GM23338 (cell line): ENCODE data around the gene COX6B2. TPM values are rescaled to one million over a fixed set of nuclear protein-coding genes. Genes with fewer than 3 reads are reported as not detected.

Source experiments
- ATAC-seq: fragments of 200-7000 bp; cut with Tn5 transposase; 3 replicates; pipeline ENCODE4 v1.9.1; 2020
- DNase-seq: peaks from one replicate; pipeline ENCODE4 v3.0.0-alpha.2; 2015; ENCODE audit warnings: low spot score
- H2AFZ ChIP-seq: fragments of 200-600 bp; sonication (generic); 2 replicates; pipeline ENCODE4 v1.8.0; 2016; ENCODE audit warnings: antibody characterized with exemption, mild to moderate bottlenecking, moderate library complexity
- H3F3A ChIP-seq: fragments of 200-600 bp; sonication (generic); replicated peaks from 2 replicates; pipeline ENCODE4 v1.8.0; 2017; ENCODE audit warnings: antibody characterized with exemption, mixed run types, low read depth
- H3K27ac ChIP-seq: fragments of 200-600 bp; sonication (generic); 2 replicates; pipeline ENCODE4 v1.6.1; 2016; ENCODE audit warnings: low read depth
- H3K27me3 ChIP-seq: fragments of 200-600 bp; sonication (generic); 2 replicates; pipeline ENCODE4 v1.8.0; 2016; ENCODE audit warnings: mild to moderate bottlenecking, mixed run types, moderate library complexity; ENCODE audit not compliant: insufficient read depth
- H3K36me3 ChIP-seq: fragments of 200-600 bp; sonication (generic); 2 replicates; pipeline ENCODE4 v1.8.0; 2016; ENCODE audit warnings: mild to moderate bottlenecking; ENCODE audit not compliant: insufficient read depth
- H3K4me1 ChIP-seq: fragments of 200-600 bp; sonication (generic); 2 replicates; pipeline ENCODE4 v1.8.0; 2016; ENCODE audit warnings: mild to moderate bottlenecking, moderate library complexity; ENCODE audit not compliant: insufficient read depth
- H3K4me2 ChIP-seq: fragments of 200-600 bp; sonication (generic); 2 replicates; pipeline ENCODE4 v1.7.1; 2017; ENCODE audit warnings: mixed run types
- H3K4me3 ChIP-seq: fragments of 200-600 bp; sonication (generic); 2 replicates; pipeline ENCODE4 v1.6.1; 2016; ENCODE audit warnings: mixed run types
- H3K79me2 ChIP-seq: fragments of 200-600 bp; sonication (generic); replicated peaks from 2 replicates; pipeline ENCODE4 v1.8.0; 2017; ENCODE audit warnings: mild to moderate bottlenecking; ENCODE audit not compliant: insufficient read depth
- H3K9me2 ChIP-seq: fragments of 200-600 bp; sonication (generic); 2 replicates; pipeline ENCODE4 v1.8.0; 2017; ENCODE audit not compliant: insufficient read depth
- H4K20me1 ChIP-seq: fragments of 200-600 bp; sonication (generic); replicated peaks from 2 replicates; pipeline ENCODE4 v1.8.0; 2017; ENCODE audit warnings: mild to moderate bottlenecking; ENCODE audit not compliant: insufficient read depth
- H3K27ac Mint-ChIP-seq: 2 replicates; pipeline ENCODE4 v1.8.0; 2020; ENCODE audit warnings: inconsistent platforms, mild to moderate bottlenecking, moderate library complexity, mixed read lengths
- H3K27me3 Mint-ChIP-seq: 3 replicates; pipeline ENCODE4 v1.8.0; 2022; ENCODE audit warnings: low read depth, mild to moderate bottlenecking, moderate library complexity, mixed read lengths, inconsistent platforms; ENCODE audit not compliant: insufficient read depth, poor library complexity
- H3K36me3 Mint-ChIP-seq: 3 replicates; pipeline ENCODE4 v1.8.0; 2021; ENCODE audit warnings: low read depth, mild to moderate bottlenecking, inconsistent platforms, moderate library complexity, mixed read lengths
- H3K4me1 Mint-ChIP-seq: 3 replicates; pipeline ENCODE4 v1.8.0; 2020; ENCODE audit warnings: mild to moderate bottlenecking, inconsistent platforms, mixed read lengths
- H3K4me3 Mint-ChIP-seq: 3 replicates; pipeline ENCODE4 v1.8.0; 2021; ENCODE audit warnings: moderate library complexity, mild to moderate bottlenecking, inconsistent platforms, mixed read lengths
- H3K9me3 Mint-ChIP-seq: 3 replicates; pipeline ENCODE4 v1.8.0; 2020; ENCODE audit warnings: moderate library complexity, mild to moderate bottlenecking, inconsistent platforms, mixed read lengths
- CREB1 ChIP-seq: fragments of 250-450 bp; sonication (Bioruptor Pico); IDR thresholded peaks from 2 replicates; pipeline ENCODE4 v1.5.0; 2020; ENCODE audit warnings: low read depth, mild to moderate bottlenecking, moderate library complexity
- EZH2 ChIP-seq: fragments of 200-600 bp; sonication (generic); IDR thresholded peaks from one replicate; pipeline ENCODE4 v1.8.0; 2017; ENCODE audit warnings: antibody characterized with exemption, mild to moderate bottlenecking, low read depth; ENCODE audit not compliant: unreplicated experiment
- EZH2phosphoT487 ChIP-seq: fragments of 200-600 bp; sonication (generic); IDR thresholded peaks from one replicate; pipeline ENCODE4 v1.8.1; 2018; ENCODE audit warnings: antibody characterized with exemption; ENCODE audit not compliant: unreplicated experiment
- JUNB ChIP-seq: IDR thresholded peaks from one replicate; pipeline ENCODE4 v1.6.1; 2016; ENCODE audit warnings: antibody characterized with exemption; ENCODE audit not compliant: unreplicated experiment
- NANOG ChIP-seq: IDR thresholded peaks from 2 replicates; pipeline ENCODE4 v1.6.1; 2016; ENCODE audit warnings: antibody characterized with exemption, borderline replicate concordance
- POLR2AphosphoS5 ChIP-seq: IDR thresholded peaks from 2 replicates; pipeline ENCODE4 v1.6.1; 2016; ENCODE audit warnings: antibody characterized with exemption, low read depth
- STAT1 ChIP-seq: IDR thresholded peaks from one replicate; pipeline ENCODE4 v1.6.1; 2016; ENCODE audit warnings: antibody characterized with exemption; ENCODE audit not compliant: unreplicated experiment
- ZNF114 ChIP-seq: fragments of 250-450 bp; sonication (Bioruptor Pico); IDR thresholded peaks from 2 replicates; pipeline ENCODE4 v1.5.0; 2020; ENCODE audit warnings: mild to moderate bottlenecking, moderate library complexity
- polyA plus RNA-seq: library from polyadenylated mRNA; unstranded; fragments of >200 nt; fragmentation: Nextera tagmentation; extraction: Ambion mirVana; gene quantifications from 2 replicates; pipeline ENCODE4 v1.2.1, GENCODE V29; 2016
- total RNA-seq: library from RNA; depleted of rRNA; stranded (reverse); fragments of >200 nt; shearing (Covaris generic); gene quantifications from 2 replicates; pipeline ENCODE4 v1.2.3, GENCODE V29; 2014
- TF ChIP-seq, protein P1 (sequence below), 2 experiments: fragments of 200-600 bp in 1 of 2; sonication (generic) in 1 of 2; conservative IDR thresholded peaks; 2 replicates each; pipeline versions ENCODE4 v1.5.1 to v1.6.1; 2016 to 2017; ENCODE audit warnings: antibody characterized with exemption in 2 of 2, low read depth in 2 of 2, mild to moderate bottlenecking in 2 of 2, moderate library complexity in 1 of 2
- TF ChIP-seq, protein P2 (sequence below): IDR thresholded peaks from 2 replicates; pipeline ENCODE4 v1.6.1; 2016; ENCODE audit warnings: antibody characterized with exemption
- TF ChIP-seq, protein P3 (sequence below): IDR thresholded peaks from one replicate; pipeline ENCODE4 v1.6.1; 2018; ENCODE audit warnings: antibody characterized with exemption; ENCODE audit not compliant: unreplicated experiment

COX6B2 gene
- total and polyA plus RNA-seq, 2 experiments from 2014 or later: 2.7 to 5.3 TPM

DNA sequence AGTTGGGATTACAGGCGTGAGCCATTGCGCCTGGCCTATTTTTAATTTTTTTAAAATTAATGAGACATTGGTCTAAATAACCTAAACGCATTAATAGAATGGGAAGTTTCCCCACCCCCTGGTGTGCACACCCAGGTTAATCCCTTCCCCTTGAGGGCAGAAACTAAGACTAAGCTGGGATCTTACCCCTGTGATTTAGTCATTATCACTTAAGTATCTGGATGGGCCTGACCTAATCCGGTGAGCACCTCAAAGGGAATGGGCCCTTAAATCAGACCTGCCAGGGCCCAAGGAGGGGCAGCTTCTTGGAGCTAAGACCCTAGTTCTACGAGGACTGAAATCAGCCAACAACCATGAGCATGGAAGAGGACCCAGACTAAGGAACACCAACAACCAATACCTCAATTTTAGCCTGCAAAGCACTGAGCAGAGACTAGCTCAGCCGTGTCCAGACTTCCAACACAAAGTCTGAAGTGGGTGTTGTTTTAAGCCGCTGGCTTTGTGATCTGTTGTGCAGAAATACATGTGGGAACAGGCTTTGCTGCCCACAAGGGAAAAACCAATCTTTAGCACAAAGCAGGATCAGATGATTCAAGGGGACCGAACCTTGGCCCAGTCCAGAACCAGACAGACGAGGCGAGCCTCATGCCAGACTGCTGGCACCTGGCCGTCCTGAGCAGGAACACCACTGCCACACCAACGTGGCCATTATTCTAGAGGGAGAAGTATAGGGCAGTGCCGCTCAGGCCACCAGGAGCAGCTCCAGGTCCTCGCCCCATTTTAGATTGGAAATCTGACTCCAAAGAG, 46.0 kb upstream of the COX6B2 start (continued):
- no peak for TF ChIP-seq EZH2
- TF ChIP-seq, protein P1, sequence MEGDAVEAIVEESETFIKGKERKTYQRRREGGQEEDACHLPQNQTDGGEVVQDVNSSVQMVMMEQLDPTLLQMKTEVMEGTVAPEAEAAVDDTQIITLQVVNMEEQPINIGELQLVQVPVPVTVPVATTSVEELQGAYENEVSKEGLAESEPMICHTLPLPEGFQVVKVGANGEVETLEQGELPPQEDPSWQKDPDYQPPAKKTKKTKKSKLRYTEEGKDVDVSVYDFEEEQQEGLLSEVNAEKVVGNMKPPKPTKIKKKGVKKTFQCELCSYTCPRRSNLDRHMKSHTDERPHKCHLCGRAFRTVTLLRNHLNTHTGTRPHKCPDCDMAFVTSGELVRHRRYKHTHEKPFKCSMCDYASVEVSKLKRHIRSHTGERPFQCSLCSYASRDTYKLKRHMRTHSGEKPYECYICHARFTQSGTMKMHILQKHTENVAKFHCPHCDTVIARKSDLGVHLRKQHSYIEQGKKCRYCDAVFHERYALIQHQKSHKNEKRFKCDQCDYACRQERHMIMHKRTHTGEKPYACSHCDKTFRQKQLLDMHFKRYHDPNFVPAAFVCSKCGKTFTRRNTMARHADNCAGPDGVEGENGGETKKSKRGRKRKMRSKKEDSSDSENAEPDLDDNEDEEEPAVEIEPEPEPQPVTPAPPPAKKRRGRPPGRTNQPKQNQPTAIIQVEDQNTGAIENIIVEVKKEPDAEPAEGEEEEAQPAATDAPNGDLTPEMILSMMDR (conservative IDR thresholded peaks at IDR 0.05; ENCODE audit: low read depth in 2 of 2): no peak

DNA sequence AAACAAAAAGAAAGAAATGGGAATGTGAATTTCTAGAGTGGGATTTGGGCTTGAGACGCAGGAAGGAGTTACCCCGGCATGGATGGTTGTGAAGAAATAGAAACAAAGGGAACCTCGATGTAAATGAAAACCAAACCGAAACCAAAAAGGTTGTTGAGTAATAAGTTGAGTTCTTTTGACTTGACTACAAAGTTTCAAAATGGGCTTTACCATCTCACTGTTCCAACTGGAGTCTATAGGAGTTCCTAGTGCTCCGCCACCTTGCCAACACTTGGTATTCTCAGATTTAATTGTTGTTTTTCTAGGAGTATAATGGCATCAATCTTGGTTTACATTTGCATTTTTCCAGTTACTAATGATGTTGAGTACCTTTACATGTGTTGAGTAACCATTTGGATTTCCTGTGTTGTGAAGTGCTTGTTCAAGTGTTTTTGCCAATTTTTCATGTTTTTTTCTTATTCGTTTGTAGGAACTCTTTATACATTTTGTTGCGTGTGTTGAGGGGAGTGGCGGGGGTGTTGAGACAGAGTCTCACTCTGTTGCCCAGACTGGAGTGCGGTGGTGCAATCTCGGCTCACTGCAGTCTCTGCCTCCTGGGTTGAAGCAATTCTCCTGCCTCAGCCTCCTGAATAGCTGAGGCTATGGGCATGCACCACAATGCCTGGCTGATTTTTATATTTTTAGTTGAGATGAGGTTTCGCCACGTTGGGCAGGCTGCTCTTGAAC, 43.8 kb upstream of the COX6B2 start:
- no peak overlapping the region for H3K27ac ChIP-seq
- Mint-ChIP-seq H3K9me3 (no peaks in the 10 kb centered on the region), H3K27me3 (peaks cover 6% of the 10 kb centered on the region), H3K4me1 (peaks cover 15% of the 10 kb centered on the region), H3K36me3 (peaks cover 28% of the 10 kb centered on the region), H3K27ac (no peak overlapping the region), H3K4me3 (no peak overlapping the region)
- no peaks in the 10 kb centered on the region for H3K9me2 ChIP-seq
- TF ChIP-seq ZNF114 (CRISPR knock-in tag): no peak
- TF ChIP-seq, protein P2, sequence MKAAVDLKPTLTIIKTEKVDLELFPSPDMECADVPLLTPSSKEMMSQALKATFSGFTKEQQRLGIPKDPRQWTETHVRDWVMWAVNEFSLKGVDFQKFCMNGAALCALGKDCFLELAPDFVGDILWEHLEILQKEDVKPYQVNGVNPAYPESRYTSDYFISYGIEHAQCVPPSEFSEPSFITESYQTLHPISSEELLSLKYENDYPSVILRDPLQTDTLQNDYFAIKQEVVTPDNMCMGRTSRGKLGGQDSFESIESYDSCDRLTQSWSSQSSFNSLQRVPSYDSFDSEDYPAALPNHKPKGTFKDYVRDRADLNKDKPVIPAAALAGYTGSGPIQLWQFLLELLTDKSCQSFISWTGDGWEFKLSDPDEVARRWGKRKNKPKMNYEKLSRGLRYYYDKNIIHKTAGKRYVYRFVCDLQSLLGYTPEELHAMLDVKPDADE: no peak
- TF ChIP-seq EZH2phosphoT487: no peak
- no peak for TF ChIP-seq NANOG
- TF ChIP-seq STAT1: no peak
- TF ChIP-seq, protein P3, sequence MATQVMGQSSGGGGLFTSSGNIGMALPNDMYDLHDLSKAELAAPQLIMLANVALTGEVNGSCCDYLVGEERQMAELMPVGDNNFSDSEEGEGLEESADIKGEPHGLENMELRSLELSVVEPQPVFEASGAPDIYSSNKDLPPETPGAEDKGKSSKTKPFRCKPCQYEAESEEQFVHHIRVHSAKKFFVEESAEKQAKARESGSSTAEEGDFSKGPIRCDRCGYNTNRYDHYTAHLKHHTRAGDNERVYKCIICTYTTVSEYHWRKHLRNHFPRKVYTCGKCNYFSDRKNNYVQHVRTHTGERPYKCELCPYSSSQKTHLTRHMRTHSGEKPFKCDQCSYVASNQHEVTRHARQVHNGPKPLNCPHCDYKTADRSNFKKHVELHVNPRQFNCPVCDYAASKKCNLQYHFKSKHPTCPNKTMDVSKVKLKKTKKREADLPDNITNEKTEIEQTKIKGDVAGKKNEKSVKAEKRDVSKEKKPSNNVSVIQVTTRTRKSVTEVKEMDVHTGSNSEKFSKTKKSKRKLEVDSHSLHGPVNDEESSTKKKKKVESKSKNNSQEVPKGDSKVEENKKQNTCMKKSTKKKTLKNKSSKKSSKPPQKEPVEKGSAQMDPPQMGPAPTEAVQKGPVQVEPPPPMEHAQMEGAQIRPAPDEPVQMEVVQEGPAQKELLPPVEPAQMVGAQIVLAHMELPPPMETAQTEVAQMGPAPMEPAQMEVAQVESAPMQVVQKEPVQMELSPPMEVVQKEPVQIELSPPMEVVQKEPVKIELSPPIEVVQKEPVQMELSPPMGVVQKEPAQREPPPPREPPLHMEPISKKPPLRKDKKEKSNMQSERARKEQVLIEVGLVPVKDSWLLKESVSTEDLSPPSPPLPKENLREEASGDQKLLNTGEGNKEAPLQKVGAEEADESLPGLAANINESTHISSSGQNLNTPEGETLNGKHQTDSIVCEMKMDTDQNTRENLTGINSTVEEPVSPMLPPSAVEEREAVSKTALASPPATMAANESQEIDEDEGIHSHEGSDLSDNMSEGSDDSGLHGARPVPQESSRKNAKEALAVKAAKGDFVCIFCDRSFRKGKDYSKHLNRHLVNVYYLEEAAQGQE: no peak
- no peak for TF ChIP-seq CREB1 (CRISPR knock-in tag)
- TF ChIP-seq POLR2AphosphoS5: no peak
- TF ChIP-seq, protein P1 (conservative IDR thresholded peaks at IDR 0.05; ENCODE audit: low read depth in 2 of 2): no peak
- TF ChIP-seq JUNB: no peak
- ATAC-seq (no peak; the same call in 2 of the 3 replicates), DNase-seq (no peak)
- H3K79me2 ChIP-seq: peaks cover 4% of the 10 kb centered on the region
- H3K4me1 ChIP-seq: peaks cover 8% of the 10 kb centered on the region
- H2AFZ ChIP-seq: no peak overlapping the region
- no peak overlapping the region for H3K4me2 ChIP-seq
- H3K4me3 ChIP-seq: no peak overlapping the region
- H3K36me3 ChIP-seq: peaks cover 21% of the 10 kb centered on the region
- H4K20me1 ChIP-seq: peaks cover 22% of the 10 kb centered on the region
- H3K27me3 ChIP-seq: no peaks in the 10 kb centered on the region
- H3F3A ChIP-seq: peaks cover 39% of the 10 kb centered on the region
